Thyroid gland (tissue), 4 donors: ENCODE measurements around the gene HOXD3. TPM values are rescaled to one million over a fixed set of nuclear protein-coding genes. Genes with fewer than 3 reads are reported as not detected.
A peak's percentile ranks its signal among the peaks of the same experiment; 100 is the strongest.

ENCODE experiments used
- DNase-seq, 2 donors: peaks; one replicate each; pipeline ENCODE4 v3.0.0-alpha.2; 2019
- H3K27ac ChIP-seq, 3 donors: fragments of 200-600 bp; sonication (generic); 1 replicate in 2 of 3; 2 replicates in 1 of 3; pipeline ENCODE4 v1.5.1; 2016 to 2019; ENCODE audit warnings: mild to moderate bottlenecking in 1 of 3, moderate library complexity in 1 of 3
- H3K27me3 ChIP-seq: fragments of 200-600 bp; sonication (generic); one replicate; pipeline ENCODE4 v1.5.1; 2019
- H3K36me3 ChIP-seq, 2 donors: fragments of 200-600 bp; sonication (generic); one replicate each; pipeline ENCODE4 v1.5.1; 2016 to 2019
- H3K4me1 ChIP-seq, 2 donors: fragments of 200-600 bp; sonication (generic); one replicate each; pipeline ENCODE4 v1.5.1; 2017 to 2019
- H3K4me3 ChIP-seq, 3 donors: fragments of 200-600 bp; sonication (generic); replicated peaks in 1 of 3; 1 replicate in 2 of 3; 2 replicates in 1 of 3; pipeline ENCODE4 v1.5.1; 2016; ENCODE audit warnings: mild to moderate bottlenecking in 1 of 3
- H3K9me3 ChIP-seq: fragments of 200-600 bp; sonication (generic); one replicate; pipeline ENCODE4 v1.5.1; 2017
- POLR2A ChIP-seq, 2 donors: fragments of 450-650 bp; IDR thresholded peaks; one replicate each; pipeline ENCODE4 v1.6.1; 2017; ENCODE audit warnings: antibody characterized with exemption in 2 of 2, mild to moderate bottlenecking in 2 of 2, moderate library complexity in 1 of 2
- WGBS, 2 donors: methylation state at CpG; one replicate each; pipeline ENCODE4 v1.1.5; 2017; 5-methylcytosine and 5-hydroxymethylcytosine counted together
- intact Hi-C: fragments of 100-400 bp; cut with DNase I; formaldehyde crosslinking; loops from one replicate; pipeline ENCODE4 v1.15.1; 2023
- total RNA-seq, 4 donors: library from RNA; depleted of rRNA; stranded (reverse); fragments of >200 nt; gene quantifications; one replicate each; pipeline ENCODE4 v1.2.3, GENCODE V29; 2016
- TF ChIP-seq, protein P1 (sequence below), 6 experiments: fragments of 200-600 bp in 3 of 6; fragments of 450-650 bp in 3 of 6; sonication (generic) in 3 of 6; IDR thresholded peaks; one replicate each; pipeline ENCODE4 v1.5.1; 2016 to 2019; ENCODE audit warnings: antibody characterized with exemption in 6 of 6, mild to moderate bottlenecking in 2 of 6, inconsistent platforms in 1 of 6, moderate library complexity in 1 of 6

HOXD3 gene
- total RNA-seq, 4 donors from 2014 or later, result 0.75 to 5.0 (median 3.1) TPM

GRCh38 chr2:176187200-176187898 is 30.2 kb downstream of the HOXD3 start:
- WGBS, 2 donors, result 5 to 7% methylated on average over 11 to 13 of the region's 13 CpGs
- H3K4me3 ChIP-seq, result peak overlapping the region in 2 of 3 donors; percentile 16 to 46
- TF ChIP-seq, protein P1, sequence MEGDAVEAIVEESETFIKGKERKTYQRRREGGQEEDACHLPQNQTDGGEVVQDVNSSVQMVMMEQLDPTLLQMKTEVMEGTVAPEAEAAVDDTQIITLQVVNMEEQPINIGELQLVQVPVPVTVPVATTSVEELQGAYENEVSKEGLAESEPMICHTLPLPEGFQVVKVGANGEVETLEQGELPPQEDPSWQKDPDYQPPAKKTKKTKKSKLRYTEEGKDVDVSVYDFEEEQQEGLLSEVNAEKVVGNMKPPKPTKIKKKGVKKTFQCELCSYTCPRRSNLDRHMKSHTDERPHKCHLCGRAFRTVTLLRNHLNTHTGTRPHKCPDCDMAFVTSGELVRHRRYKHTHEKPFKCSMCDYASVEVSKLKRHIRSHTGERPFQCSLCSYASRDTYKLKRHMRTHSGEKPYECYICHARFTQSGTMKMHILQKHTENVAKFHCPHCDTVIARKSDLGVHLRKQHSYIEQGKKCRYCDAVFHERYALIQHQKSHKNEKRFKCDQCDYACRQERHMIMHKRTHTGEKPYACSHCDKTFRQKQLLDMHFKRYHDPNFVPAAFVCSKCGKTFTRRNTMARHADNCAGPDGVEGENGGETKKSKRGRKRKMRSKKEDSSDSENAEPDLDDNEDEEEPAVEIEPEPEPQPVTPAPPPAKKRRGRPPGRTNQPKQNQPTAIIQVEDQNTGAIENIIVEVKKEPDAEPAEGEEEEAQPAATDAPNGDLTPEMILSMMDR (IDR thresholded peaks at IDR 0.05), result no peak
- no peak for TF ChIP-seq POLR2A (IDR thresholded peaks at IDR 0.05)
- peaks cover 41% of the 10 kb centered on the region for H3K27me3 ChIP-seq
- DNase-seq, result no peak
- no peak overlapping the region for H3K27ac ChIP-seq
- peaks cover 9 to 17% of the 10 kb centered on the region in 2 donors for H3K4me1 ChIP-seq
- H3K9me3 ChIP-seq, result no peaks in the 10 kb centered on the region
- intact Hi-C loops, result no loop called here
- H3K36me3 ChIP-seq, result no peaks in the 10 kb centered on the region

- no peak for TF ChIP-seq POLR2A (IDR thresholded peaks at IDR 0.05)
- TF ChIP-seq, protein P1 (IDR thresholded peaks at IDR 0.05), result no peak
- no peak for DNase-seq
- Histone ChIP-seq H3K27ac (no peak within 1 kb of the TSS), H3K36me3 (no peaks in the 10 kb centered on the region), H3K27me3 (peaks cover 49% of the 10 kb centered on the region), H3K4me1 (peaks cover 9 to 17% of the 10 kb centered on the region in 2 donors), H3K9me3 (no peaks in the 10 kb centered on the region), H3K4me3 (peak within 1 kb of the TSS in 2 of 3 donors; percentile 16 to 46)
- intact Hi-C loops, result no loop called here
- WGBS, 2 donors, result 3 to 5% methylated on average over 22 to 25 of the region's 68 CpGs
These were observed 31.0 kb downstream of the HOXD3 start, which contains the start of gene HOXD1 for GRCh38 chr2:176187899-176188773. TSS of gene HOXD1 (plus strand) at chr2:176188668. CDS start at chr2:176188802, 134 bp downstream.

GRCh38 chr2:176188774-176189680 is 31.9 kb downstream of the HOXD3 start:
- intact Hi-C loops, result no loop called here
- H3K27me3 ChIP-seq, result peaks cover 54% of the 10 kb centered on the region
- no peaks in the 10 kb centered on the region for H3K9me3 ChIP-seq
- H3K4me1 ChIP-seq, result peaks cover 9 to 17% of the 10 kb centered on the region in 2 donors
- H3K36me3 ChIP-seq, result no peaks in the 10 kb centered on the region
- no peak for TF ChIP-seq POLR2A (IDR thresholded peaks at IDR 0.05)
- TF ChIP-seq, protein P1 (IDR thresholded peaks at IDR 0.05), result no peak
- 6 to 12% methylated on average over 20 to 29 of the region's 98 CpGs for WGBS, 2 donors
- no peak for DNase-seq
- H3K4me3 ChIP-seq, result peak overlapping the region in 2 of 3 donors; percentile 16 to 46
- H3K27ac ChIP-seq, result no peak overlapping the region

- peaks cover 9 to 17% of the 10 kb centered on the region in 2 donors for H3K4me1 ChIP-seq
- H3K27ac ChIP-seq, result no peak overlapping the region
- TF ChIP-seq POLR2A (IDR thresholded peaks at IDR 0.05), result no peak
- TF ChIP-seq, protein P1 (IDR thresholded peaks at IDR 0.05), result no peak
- 11 to 15% methylated on average over 27 to 28 of the region's 28 CpGs for WGBS, 2 donors
- intact Hi-C loops, result no loop called here
- peaks cover 55% of the 10 kb centered on the region for H3K27me3 ChIP-seq
- DNase-seq, result no peak
- no peak overlapping the region for H3K4me3 ChIP-seq
- H3K9me3 ChIP-seq, result no peaks in the 10 kb centered on the region
- no peaks in the 10 kb centered on the region for H3K36me3 ChIP-seq
These were observed 32.9 kb downstream of the HOXD3 start for GRCh38 chr2:176189681-176190641.
